ENCODE results near the gene UBD.

Gene UBD

GRCh38 chr6:29527126-29527525 lies 32.4 kb downstream of the UBD start:
- no peak for DNase-seq (ENCODE audit: extremely low spot score)
- ChIA-PET CTCF (interaction anchor here (0.9 kb wide), 1 partner anchor 16 kb away, joined by 3 read pairs; no protein-coding TSS in a partner anchor), POLR2A (no interaction called here)
- no peak for TF ChIP-seq CTCF (IDR thresholded peaks at IDR 0.05; ENCODE audit: control extremely low read depth, extremely low read depth, low read depth, missing control alignments)

GRCh38 chr6:29525311-29525639 lies 34.3 kb downstream of the UBD start:
- no peak for DNase-seq (ENCODE audit: extremely low spot score)
- no peak for TF ChIP-seq CTCF (IDR thresholded peaks at IDR 0.05; ENCODE audit: control extremely low read depth, extremely low read depth, low read depth, missing control alignments)
- ChIA-PET POLR2A (no interaction called here), CTCF (interaction anchor here (2.2 kb wide), 1 partner anchor 16 kb away, joined by 8 read pairs; no protein-coding TSS in a partner anchor)

GRCh38 chr6:29524444-29525310 lies 34.9 kb downstream of the UBD start:
- no peak for TF ChIP-seq CTCF (IDR thresholded peaks at IDR 0.05; ENCODE audit: control extremely low read depth, extremely low read depth, low read depth, missing control alignments)
- no peak for DNase-seq (ENCODE audit: extremely low spot score)
- ChIA-PET POLR2A (no interaction called here), CTCF (interaction anchor here (2.2 kb wide), 1 partner anchor 16 kb away, joined by 8 read pairs; no protein-coding TSS in a partner anchor)

GRCh38 chr6:29524044-29524443 lies 35.5 kb downstream of the UBD start:
- no peak for TF ChIP-seq CTCF (IDR thresholded peaks at IDR 0.05; ENCODE audit: control extremely low read depth, extremely low read depth, low read depth, missing control alignments)
- ChIA-PET CTCF (interaction anchor here (1.2 kb wide), 1 partner anchor 30 kb away, joined by 4 read pairs; no protein-coding TSS in a partner anchor), POLR2A (no interaction called here)
- no peak for DNase-seq (ENCODE audit: extremely low spot score)

GRCh38 chr6:29522227-29522626 lies 37.3 kb downstream of the UBD start:
- ChIA-PET CTCF (no interaction called here), POLR2A (no interaction called here)
- no peak for DNase-seq (ENCODE audit: extremely low spot score)
- no peak for TF ChIP-seq CTCF (IDR thresholded peaks at IDR 0.05; ENCODE audit: control extremely low read depth, extremely low read depth, low read depth, missing control alignments)

- ChIA-PET POLR2A (no interaction called here), CTCF (no interaction called here)
- DNase-seq (ENCODE audit: extremely low spot score), result no peak
- TF ChIP-seq CTCF (IDR thresholded peaks at IDR 0.05; ENCODE audit: control extremely low read depth, extremely low read depth, low read depth, missing control alignments), result no peak
Observed at GRCh38 chr6:29521006-29521680, 38.4 kb downstream of the UBD start.
